Measurements from ENCODE around the gene FAM114A1. TPM values are rescaled to one million over a fixed set of nuclear protein-coding genes. Genes with fewer than 3 reads are reported as not detected.

FAM114A1 gene
- total RNA-seq, 6 experiments from 2014 or later, result 161 to 210 (median 187) TPM

DNA sequence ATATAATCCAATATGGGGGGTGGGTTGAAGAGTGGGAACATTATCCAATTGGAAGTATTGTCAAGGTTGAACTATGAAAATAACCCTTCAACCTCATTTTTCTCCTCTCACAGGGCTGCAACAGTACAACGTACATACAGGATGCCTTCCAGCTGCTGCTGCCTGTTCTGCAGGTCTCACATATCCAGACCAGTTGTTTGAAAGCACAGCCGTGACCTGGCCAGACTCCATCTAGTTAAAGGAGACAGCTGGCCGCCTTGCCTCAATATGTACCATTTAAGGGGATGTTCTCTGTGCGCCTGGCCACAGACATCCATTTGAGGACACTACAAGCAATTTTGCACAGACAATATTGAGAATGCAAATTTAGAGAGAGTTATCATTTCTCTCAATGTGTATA is 75.7 kb downstream of the FAM114A1 start:
- no peaks in the 10 kb centered on the region for H3K9me3 Mint-ChIP-seq
- peaks cover 45% of the 10 kb centered on the region for H3K4me1 Mint-ChIP-seq (ENCODE audit: low read depth)
- H3K36me3 Mint-ChIP-seq (ENCODE audit: low read depth), result peaks cover 60% of the 10 kb centered on the region
- DNase-seq, result no peak
- H3K27me3 Mint-ChIP-seq (ENCODE audit: insufficient read depth), result no peaks in the 10 kb centered on the region
- TF ChIP-seq CTCF (IDR thresholded peaks at IDR 0.05), result no peak
- H3K27ac Mint-ChIP-seq, result no peak overlapping the region
- H3K4me3 Mint-ChIP-seq, result no peak overlapping the region

DNA sequence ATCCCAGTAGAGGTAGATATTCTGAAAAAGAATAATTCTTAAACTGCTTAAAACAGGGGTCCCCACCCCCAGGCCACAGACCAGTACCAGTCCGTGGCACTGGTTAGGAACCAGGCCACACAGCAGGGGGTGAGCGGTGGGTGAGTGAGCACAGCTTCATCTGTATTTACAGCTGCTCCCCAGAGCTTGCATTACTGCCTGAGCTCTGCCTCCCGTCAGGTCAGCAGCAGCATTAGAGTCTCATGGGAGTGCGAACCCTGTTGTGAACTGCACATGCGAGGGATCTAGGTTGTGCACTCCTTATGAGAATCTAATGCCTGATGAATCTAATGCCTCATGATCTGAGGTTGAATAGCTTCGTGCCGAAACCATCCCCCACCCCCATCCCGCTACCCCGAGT is 76.8 kb downstream of the FAM114A1 start:
- no peak overlapping the region for H3K27ac Mint-ChIP-seq
- H3K9me3 Mint-ChIP-seq, result no peaks in the 10 kb centered on the region
- no peak for TF ChIP-seq CTCF (IDR thresholded peaks at IDR 0.05)
- no peaks in the 10 kb centered on the region for H3K27me3 Mint-ChIP-seq (ENCODE audit: insufficient read depth)
- H3K4me1 Mint-ChIP-seq (ENCODE audit: low read depth), result peaks cover 49% of the 10 kb centered on the region
- DNase-seq, result no peak
- H3K4me3 Mint-ChIP-seq, result no peak overlapping the region
- H3K36me3 Mint-ChIP-seq (ENCODE audit: low read depth), result peaks cover 52% of the 10 kb centered on the region

DNA sequence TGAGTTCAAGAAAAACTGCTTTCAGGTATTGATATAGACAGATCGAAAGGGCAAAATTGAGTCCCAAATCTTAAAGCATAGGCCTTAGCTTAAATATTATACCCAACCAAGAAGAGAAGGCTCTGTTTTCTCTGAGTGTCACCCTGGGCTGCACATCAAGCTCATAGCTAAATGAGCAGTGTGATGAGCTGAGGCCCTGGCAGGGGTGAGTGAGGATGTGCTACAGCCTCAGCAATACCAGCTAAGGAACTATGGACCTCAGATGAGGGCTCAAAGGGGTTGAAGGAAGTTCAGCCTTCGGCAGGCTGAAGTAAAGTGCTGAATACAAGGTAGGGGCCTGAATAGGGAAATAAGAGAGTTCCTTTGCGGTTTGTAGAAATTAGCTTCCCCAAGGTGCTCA is 79.3 kb downstream of the FAM114A1 start:
- no peak overlapping the region for H3K4me3 Mint-ChIP-seq
- DNase-seq, result no peak
- H3K27me3 Mint-ChIP-seq (ENCODE audit: insufficient read depth), result peaks cover 2% of the 10 kb centered on the region; the same call in 1 of the 2 replicates
- peak overlapping the region; percentile 53 for H3K27ac Mint-ChIP-seq
- H3K36me3 Mint-ChIP-seq (ENCODE audit: low read depth), result peaks cover 32% of the 10 kb centered on the region; the same call in 1 of the 2 replicates
- H3K9me3 Mint-ChIP-seq, result no peaks in the 10 kb centered on the region
- peaks cover 63% of the 10 kb centered on the region for H3K4me1 Mint-ChIP-seq (ENCODE audit: low read depth)
- no peak for TF ChIP-seq CTCF (IDR thresholded peaks at IDR 0.05)

DNA sequence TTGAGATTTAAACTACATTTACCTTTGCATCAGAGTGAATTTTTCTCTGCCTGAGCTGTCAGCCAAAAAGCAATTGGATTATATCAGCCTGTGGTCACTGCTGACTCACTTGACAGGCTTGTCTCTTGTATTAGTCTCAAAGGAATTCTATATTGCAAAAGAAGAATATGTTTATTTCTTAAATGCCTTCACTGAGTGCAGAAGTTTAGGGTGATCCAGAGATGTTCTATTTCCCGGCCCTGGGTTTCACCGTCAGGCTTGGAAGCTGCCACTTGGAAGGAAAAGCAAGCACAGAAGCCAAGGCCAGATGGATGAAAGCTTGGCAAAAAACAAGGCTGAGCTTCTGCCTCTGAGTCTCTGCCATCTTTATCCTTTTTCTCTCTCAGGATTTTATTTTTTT is 80.9 kb downstream of the FAM114A1 start:
- H3K27me3 Mint-ChIP-seq (ENCODE audit: insufficient read depth), result peaks cover 2% of the 10 kb centered on the region; the same call in 1 of the 2 replicates
- H3K27ac Mint-ChIP-seq, result peak overlapping the region; percentile 77
- H3K36me3 Mint-ChIP-seq (ENCODE audit: low read depth), result peaks cover 18% of the 10 kb centered on the region; the same call in 1 of the 2 replicates
- no peaks in the 10 kb centered on the region for H3K9me3 Mint-ChIP-seq
- H3K4me1 Mint-ChIP-seq (ENCODE audit: low read depth), result peaks cover 56% of the 10 kb centered on the region
- DNase-seq, result peak; percentile 87
- no peak for TF ChIP-seq CTCF (IDR thresholded peaks at IDR 0.05)
- peak overlapping the region; percentile 41 for H3K4me3 Mint-ChIP-seq

GRCh38 chr4:38949411-38950051 is 81.9 kb downstream of the FAM114A1 start:
- Mint-ChIP-seq H3K27me3 (ENCODE audit: insufficient read depth) (peaks cover 2% of the 10 kb centered on the region; the same call in 1 of the 2 replicates), H3K9me3 (no peaks in the 10 kb centered on the region), H3K27ac (peak overlapping the region; percentile 77), H3K36me3 (ENCODE audit: low read depth) (peaks cover 13% of the 10 kb centered on the region; the same call in 1 of the 2 replicates), H3K4me3 (peak overlapping the region; percentile 20), H3K4me1 (ENCODE audit: low read depth) (peaks cover 56% of the 10 kb centered on the region)
- no peak for TF ChIP-seq CTCF (IDR thresholded peaks at IDR 0.05)
- peak; percentile 11 for DNase-seq
